SK-N-MC (cell line): ENCODE measurements around the gene KCNAB2.

ENCODE experiments used
- EZH2 ChIP-seq: fragments of 200-600 bp; sonication (generic); IDR thresholded peaks from one replicate; pipeline ENCODE4 v1.6.1; 2017; ENCODE audit warnings: antibody characterized with exemption
- FOXP2 ChIP-seq: optimal IDR thresholded peaks from 2 replicates; pipeline ENCODE3; 2011; ENCODE audit warnings: mild to moderate bottlenecking, moderate library complexity; ENCODE audit not compliant: insufficient read depth; ENCODE audit errors: extremely low read length, control extremely low read depth
- POLR2AphosphoS5 ChIP-seq: IDR thresholded peaks from 2 replicates; pipeline ENCODE4 v1.6.1; 2012; ENCODE audit warnings: mild to moderate bottlenecking, low read depth, low read length, borderline replicate concordance

GRCh38 chr1:6075748-6076147 is 30.1 kb downstream of the KCNAB2 start:
- TF ChIP-seq FOXP2 (no peak), EZH2 (no peak), POLR2AphosphoS5 (no peak)
